ENCODE results near the gene ABI1. TPM values are rescaled to one million over a fixed set of nuclear protein-coding genes. Genes with fewer than 3 reads are reported as not detected.

The ABI1 gene
- total and polyA plus RNA-seq, 9 of the 15 experiments (the other 6 are each of a cell fraction or from before 2014, with no cell fraction given) = 22.1 to 52.3 (median 39.0) TPM

DNA sequence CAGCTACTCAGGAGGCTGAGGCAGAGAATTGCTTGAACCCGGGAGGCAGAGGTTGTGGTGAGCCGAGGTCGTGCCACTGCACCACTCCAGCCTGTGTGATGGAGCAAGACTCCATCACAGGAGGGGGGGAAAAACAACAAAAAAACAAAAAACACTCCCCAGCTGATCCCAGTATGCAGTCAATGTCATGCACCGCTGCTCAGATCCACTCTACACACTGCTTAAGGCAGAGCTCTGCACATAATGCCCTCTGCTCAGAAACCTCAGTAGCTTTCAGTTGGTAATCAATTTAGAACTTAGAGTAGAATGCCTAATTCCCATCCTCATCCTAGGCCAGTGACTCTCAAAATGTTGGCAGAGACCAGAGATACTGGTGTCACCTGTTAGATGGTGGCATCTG, 119.4 kb downstream of the ABI1 start:
- Histone ChIP-seq H3K9me1 (ENCODE audit: control insufficient read depth, insufficient read depth, low read length) (no peaks in the 10 kb centered on the region), H3K4me1 (replicated peaks in 1 of 2; ENCODE audit: control insufficient read depth in 2 of 2, insufficient read depth in 2 of 2, low read length in 2 of 2) (no peaks in the 10 kb centered on the region), H2AFZ (ENCODE audit: low read depth, low read length) (no peak overlapping the region), H3K4me2 (ENCODE audit: insufficient read depth, low read length) (no peak overlapping the region), H3K79me2 (ENCODE audit: control insufficient read depth, insufficient read depth, low read length) (no peaks in the 10 kb centered on the region), H3K27ac (ENCODE audit: extremely low read depth, low read depth, low read length) (no peak overlapping the region), H3K9ac (ENCODE audit: insufficient read depth in 1 of 2, low read depth in 2 of 2, low read length in 2 of 2) (no peak overlapping the region), H4K20me1 (replicated peaks; ENCODE audit: control insufficient read depth, insufficient read depth, low read length) (no peaks in the 10 kb centered on the region), H3K27me3 (ENCODE audit: control insufficient read depth in 2 of 2, insufficient read depth in 2 of 2, low read length in 2 of 2) (no peaks in the 10 kb centered on the region), H3K36me3 (ENCODE audit: control insufficient read depth, insufficient read depth, low read length) (peaks cover 95% of the 10 kb centered on the region), H3K9me3 (replicated peaks; ENCODE audit: control insufficient read depth, insufficient read depth, low read depth, low read length) (no peaks in the 10 kb centered on the region), H3K4me3 (no peak overlapping the region)
- BruUV-seq (replicated peaks) = no TSS peak
- FAIRE-seq (no peak), DNase-seq (ENCODE audit: extremely low read depth in 1 of 4, low spot score in 3 of 4) (no peak), ATAC-seq (no peak)
- intact Hi-C loops (cut with micrococcal nuclease) (no loop called here), in situ Hi-C loops (cut with MboI) (loop anchor here (10.0 kb wide), 1 partner anchor 633 kb away; no protein-coding TSS in a partner anchor)
- TF ChIP-seq, protein P1, sequence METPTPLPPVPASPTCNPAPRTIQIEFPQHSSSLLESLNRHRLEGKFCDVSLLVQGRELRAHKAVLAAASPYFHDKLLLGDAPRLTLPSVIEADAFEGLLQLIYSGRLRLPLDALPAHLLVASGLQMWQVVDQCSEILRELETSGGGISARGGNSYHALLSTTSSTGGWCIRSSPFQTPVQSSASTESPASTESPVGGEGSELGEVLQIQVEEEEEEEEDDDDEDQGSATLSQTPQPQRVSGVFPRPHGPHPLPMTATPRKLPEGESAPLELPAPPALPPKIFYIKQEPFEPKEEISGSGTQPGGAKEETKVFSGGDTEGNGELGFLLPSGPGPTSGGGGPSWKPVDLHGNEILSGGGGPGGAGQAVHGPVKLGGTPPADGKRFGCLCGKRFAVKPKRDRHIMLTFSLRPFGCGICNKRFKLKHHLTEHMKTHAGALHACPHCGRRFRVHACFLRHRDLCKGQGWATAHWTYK (CRISPR knock-in tag; IDR thresholded peaks at IDR 0.05) = no peak
- TF ChIP-seq ZFP1 (CRISPR knock-in tag; IDR thresholded peaks at IDR 0.05) = no peak
- no peak for TF ChIP-seq MCM5 (IDR thresholded peaks at IDR 0.05; ENCODE audit: low read depth)
- TF ChIP-seq BRD9 (IDR thresholded peaks at IDR 0.05; ENCODE audit: low read depth, partially characterized antibody) = no peak
- no peak for TF ChIP-seq RBFOX2 (IDR thresholded peaks at IDR 0.05; ENCODE audit: low read depth, low read length)
- no peak for TF ChIP-seq ZFP30 (CRISPR knock-in tag; IDR thresholded peaks at IDR 0.05; ENCODE audit: borderline replicate concordance)
- TF ChIP-seq SUPT5H (IDR thresholded peaks at IDR 0.05) = 0 out of 2 replicates have a peak, but pooled peaks have one; percentile 6
- ChIA-PET CTCF (ENCODE audit: low intra/inter-chr PET ratio) (no interaction called here), POLR2A (interaction anchor here (0.7 kb wide), 1 partner anchor 435 kb away, joined by 4 read pairs; no protein-coding TSS in a partner anchor)
- 100% methylated on average over 1 of the region's 4 CpGs for WGBS (ENCODE audit: insufficient coverage, low coverage, missing lambda C conversion rate)
